ENCODE results near the gene GARIN5A.
"Not testable (repeated sequence)": the region's sequence is repeated elsewhere in the genome, so short reads cannot be mapped to it uniquely, and the experiment has no call there.

GARIN5A gene

GRCh38 chr19:50486823-50487515, 10.3 kb upstream of the GARIN5A start:
- DNase-seq, result no peak

- no peak for DNase-seq
Measured at GRCh38 chr19:50485284-50485955, 8.8 kb upstream of the GARIN5A start.

DNA sequence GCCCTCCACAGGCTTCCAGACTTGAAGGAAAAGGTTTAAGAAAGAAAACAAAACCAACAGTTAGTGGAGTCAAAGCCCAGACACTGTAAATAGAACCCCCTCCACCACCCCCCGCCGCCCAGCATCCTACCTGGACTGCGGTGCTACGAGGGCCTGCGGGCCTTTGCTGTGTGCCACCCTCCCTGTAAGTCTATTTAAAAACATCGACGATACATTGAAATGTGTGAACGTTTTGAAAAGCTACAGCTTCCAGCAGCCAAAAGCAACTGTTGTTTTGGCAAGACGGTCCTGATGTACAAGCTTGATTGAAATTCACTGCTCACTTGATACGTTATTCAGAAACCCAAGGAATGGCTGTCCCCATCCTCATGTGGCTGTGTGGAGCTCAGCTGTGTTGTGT, 6.3 kb upstream of the GARIN5A start:
- no peak for DNase-seq

- no peak for DNase-seq
Measured at GRCh38 chr19:50482271-50482855, 5.7 kb upstream of the GARIN5A start.

GRCh38 chr19:50481351-50482149, 4.9 kb upstream of the GARIN5A start:
- DNase-seq, result no peak

- no peak for DNase-seq
Measured at GRCh38 chr19:50480281-50481111, 3.8 kb upstream of the GARIN5A start.

- no peak for DNase-seq
Measured at GRCh38 chr19:50479761-50480251, 3.2 kb upstream of the GARIN5A start.

DNA sequence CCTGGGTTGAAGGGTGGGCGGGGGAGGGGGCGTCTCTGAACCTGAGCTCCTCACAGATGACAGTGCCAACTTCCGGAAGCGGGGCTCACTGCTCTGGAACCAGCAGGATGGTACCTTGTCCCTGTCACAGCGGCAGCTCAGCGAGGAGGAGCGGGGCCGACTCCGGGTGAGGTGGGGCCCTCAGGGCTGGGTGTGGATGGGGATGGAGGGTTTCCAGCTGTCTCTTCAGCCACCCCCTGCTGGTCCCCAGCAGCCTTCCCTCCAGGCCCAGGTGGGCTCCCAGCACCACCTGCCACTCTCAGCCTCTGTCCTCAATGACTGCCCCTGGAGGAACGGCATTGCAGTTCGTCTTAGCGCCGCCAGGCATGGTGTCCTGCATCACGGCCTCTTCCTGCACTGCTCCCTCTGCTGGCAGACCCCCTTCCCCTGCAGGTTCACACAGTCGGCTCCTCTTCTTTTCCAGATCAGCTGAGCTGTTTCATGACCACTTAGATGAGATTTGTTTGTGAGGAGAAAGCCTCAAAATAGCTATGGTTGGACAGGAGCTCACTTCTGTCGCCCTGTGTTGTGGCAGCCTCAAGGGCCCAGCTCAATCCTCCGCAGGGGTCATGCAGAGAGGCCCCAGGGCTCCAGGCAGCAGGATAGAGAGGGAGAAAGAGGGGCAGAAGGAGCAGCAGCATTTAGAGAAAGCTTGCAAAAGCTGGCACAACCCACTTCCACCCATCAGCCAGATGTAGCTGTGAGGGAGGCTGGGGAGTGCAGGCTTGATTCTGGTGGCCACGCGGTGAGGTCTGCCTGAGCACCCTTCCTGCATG, 2.5 kb upstream of the GARIN5A start:
- DNase-seq, result no peak

DNA sequence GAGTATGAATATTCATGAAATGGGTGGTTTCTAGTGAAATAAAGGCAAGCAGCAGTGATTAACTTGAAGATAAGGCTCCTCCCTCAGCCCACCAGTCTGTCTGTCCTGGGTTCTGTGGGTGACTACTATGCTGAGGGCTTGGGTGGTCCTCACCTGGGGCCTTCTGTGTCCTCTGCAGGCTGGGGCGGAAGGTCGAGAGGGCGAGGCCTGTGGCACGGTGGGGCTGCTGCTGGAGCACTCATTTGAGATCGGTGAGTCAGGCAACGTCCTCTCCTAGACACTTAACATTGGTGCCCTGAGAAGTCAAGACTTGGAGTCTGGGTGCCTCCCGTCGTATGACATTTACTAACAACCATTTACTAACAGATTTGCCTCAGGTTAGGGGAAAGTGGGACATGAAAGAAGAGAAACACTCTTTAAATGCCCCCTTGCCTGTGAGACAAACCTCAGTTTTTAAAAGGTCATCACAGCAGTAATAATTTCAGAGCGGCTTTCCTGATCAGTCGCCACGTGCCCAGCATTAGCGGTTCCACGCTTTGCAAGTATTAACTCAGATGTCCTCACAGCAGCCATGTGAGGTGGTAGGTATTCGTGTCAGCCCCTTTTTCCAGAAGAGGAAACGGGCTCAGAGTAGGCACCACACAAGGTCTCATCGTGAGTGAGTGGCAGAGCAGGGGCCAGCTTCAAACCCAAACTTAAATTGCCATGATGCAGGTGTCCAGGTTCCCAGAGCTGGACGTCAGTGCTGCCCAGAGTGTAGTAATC, 1.3 kb upstream of the GARIN5A start:
- DNase-seq, result no peak

DNA sequence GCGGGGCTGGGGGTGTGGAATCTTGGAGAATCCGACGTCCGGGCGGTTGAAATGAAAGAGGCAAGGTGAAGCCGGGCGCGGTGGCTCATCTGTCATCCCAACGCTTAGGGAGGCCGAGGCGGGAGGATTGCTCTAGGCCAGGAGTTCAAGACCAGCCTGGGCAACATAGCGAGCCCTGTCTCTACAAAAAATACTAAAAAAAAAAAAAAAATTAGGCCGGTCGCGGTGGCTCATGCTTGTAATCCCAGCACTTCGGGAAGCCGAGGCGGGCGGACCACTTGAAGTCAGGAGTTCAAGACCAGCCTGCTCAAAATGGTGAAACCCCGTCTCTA, 225 bp upstream of the GARIN5A start:
- DNase-seq, result no peak

GRCh38 chr19:50475736-50476223, 868 bp downstream of the GARIN5A start:
- no peak for DNase-seq

DNA sequence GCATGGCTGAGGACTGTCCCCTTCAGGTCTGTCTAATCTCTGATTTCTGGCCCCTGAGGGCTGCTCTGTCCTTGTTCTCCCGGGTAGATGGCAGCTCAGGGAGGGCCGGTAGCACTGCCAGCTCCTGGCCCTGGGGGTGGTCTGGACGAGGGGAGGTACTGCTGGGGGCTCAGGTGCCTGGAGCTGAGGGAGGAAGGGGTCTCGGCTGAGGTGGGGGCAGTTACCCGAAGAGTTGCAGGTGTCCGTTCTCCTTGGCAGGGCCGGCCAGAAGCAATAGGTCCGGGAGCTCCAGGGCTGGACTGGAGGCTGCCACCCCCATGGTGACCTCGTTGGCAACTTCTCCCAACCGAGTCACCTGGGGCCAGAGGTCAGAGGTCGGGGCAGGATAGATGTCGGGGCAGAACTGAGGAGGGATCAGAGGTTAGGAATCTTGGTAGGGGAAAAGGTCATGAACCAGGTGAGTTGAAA, 1.5 kb downstream of the GARIN5A start:
- DNase-seq, result no peak

GRCh38 chr19:50473336-50473735, 3.3 kb downstream of the GARIN5A start:
- DNase-seq, result not testable (repeated sequence)

DNA sequence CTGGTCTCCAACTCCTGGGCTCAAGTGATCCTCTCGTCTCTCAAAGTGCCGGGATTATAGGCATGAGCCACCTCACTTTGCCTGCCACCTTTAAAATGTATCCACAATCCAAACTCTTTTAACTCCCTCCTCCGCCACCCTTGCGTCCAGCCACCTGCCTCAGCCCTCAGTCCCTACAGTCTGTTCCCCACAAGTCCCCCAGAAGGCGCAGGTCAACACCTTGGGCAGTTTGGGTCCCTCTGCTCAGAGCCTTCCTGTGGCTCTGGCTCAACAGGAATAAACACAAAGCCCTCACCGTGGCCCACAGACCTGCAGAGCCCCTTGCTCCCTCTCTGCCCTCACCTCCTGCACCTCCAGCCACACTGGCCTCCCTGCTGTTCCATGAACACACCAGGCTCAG, 7.8 kb downstream of the GARIN5A start:
- no peak for DNase-seq

DNA sequence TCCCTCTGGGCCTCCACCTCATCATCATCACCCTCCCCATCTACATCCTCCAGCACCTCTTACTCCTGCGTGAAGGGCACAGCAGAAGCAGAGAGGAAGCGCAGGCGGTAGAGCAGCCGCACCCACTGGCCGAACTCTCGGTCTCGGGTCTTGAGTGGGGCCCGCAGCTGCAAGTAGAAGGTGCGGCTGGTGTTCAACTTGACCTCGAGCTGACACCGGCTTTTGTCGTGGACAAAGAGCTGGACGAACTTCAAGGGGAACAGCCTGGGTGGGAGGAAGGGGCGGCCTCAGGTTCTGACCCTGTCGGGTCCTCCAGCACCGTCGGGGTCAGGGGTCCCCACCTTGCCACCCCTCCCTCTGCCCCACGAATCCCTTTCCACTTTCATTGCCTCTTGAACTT, 9.1 kb downstream of the GARIN5A start:
- no peak for DNase-seq

DNA sequence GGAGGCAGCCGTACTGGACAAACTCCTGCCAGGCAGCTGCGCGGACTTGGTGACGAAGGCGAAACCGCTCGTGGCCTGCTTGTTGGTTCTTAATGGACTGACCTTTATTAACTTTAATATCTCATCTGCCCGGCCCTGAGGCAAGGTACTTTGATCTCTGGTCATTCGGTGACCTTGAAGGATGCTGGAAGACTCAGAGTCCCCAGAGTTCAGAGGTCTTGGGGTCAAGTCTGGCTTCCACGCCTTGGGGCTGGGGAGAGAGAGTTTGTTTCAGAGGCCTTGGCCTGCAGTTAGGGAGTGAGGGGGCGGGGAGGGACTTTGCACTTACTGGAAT, 10.0 kb downstream of the GARIN5A start:
- no peak for DNase-seq

DNA sequence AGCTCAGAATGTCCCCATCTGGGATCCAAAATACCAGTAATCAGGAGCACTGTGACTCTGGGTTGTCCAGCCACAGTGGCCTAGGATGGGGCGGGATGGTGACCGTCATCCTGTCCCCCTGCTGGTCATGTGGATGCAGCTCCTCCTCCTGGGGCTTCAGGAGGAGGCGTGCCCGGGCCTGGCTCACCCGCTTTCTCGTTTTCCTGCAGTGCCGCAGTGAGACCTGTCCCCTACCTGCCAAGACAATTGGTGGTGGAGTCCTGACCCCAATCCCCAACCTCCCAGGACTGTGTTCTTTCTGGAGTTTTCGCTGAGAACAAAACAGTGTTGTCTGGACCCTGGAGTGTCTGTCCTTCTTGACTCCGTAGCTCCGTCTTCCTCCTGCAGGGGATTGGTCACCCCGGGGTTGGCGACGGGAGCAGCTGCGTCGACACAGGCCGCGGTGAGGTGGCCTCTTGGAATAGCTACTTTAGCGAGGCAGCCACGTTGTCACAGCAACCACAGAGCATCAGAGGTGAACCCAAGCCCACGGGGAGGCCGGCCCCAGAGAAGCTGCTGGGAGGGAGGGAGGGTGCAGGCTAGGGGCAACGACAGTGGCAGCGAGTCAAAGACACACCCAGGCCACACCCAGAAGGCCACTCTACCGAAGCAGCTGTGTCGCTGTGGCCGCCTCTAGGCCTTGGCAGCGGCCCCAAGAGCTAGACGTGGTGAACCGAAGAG, 10.5 kb downstream of the GARIN5A start:
- no peak for DNase-seq

DNA sequence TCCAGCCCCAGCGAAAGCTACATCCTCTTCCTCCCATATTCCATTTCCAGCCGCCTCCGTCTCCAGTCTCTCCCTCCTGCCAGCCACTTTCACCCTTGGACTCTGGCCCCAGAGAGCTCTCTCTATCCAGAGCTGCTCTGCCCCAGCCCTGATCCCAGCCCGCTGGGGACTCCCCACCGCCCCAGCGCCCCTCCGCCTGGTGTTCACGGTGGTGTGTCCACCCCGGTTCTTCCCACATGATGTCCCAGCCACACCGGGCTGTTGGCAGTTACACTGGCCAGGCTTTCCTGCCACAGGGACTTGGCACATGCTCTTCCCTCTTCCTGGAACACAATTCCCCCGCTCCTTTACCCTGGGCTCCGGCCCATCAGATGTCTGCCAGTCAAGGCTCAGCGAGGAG, 11.6 kb downstream of the GARIN5A start:
- DNase-seq, result no peak

- DNase-seq, result no peak
Measured at GRCh38 chr19:50464348-50464747, 12.3 kb downstream of the GARIN5A start.

DNA sequence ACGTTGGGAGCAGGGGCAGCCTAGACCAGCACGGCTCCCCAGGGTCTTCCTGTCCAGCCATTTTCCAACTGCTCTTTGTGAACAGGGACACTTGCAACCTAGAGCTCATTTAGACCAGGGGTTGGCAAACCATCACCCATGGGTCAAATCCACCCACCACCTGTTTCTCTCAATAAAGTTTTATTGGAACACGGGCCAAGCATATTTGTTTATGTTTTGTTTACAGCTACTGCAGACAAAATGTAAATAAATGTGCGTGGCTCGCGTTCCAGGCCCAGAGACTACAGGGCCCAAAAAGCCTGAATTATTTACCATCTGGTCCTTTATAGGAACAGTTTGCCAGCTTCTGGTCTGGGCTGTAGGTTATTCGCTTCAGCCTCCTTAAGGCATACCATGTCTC, 13.7 kb downstream of the GARIN5A start:
- no peak for DNase-seq
